Pericardium fibroblast (primary cell): ENCODE measurements around the gene CRAT. TPM values are rescaled to one million over a fixed set of nuclear protein-coding genes. Genes with fewer than 3 reads are reported as not detected.

Experiments used
- total RNA-seq: library from RNA; depleted of rRNA; stranded (reverse); fragments of >200 nt; gene quantifications from 2 replicates; pipeline ENCODE4 v1.2.3, GENCODE V29; 2015

The CRAT gene
- total RNA-seq = 51.1 and 55.6 TPM in 2 replicates

GRCh38 chr9:129110740-129111527 is at the start of gene CRAT, which contains the start of gene PTPA:
CRAT (minus strand) TSS chr9:129110793; CDS start chr9:129110509, 284 bp downstream.
PTPA (plus strand) TSS chr9:129111415; CDS start chr9:129111601, 186 bp downstream.

GRCh38 chr9:129080601-129081387 is 29.8 kb downstream of the CRAT start, which contains the start of gene DOLPP1:
DOLPP1 (plus strand) TSS chr9:129081111; CDS start chr9:129081132, 21 bp downstream.

Other genes starting within 250 kb of the CRAT start
- gene KYAT1, start 228.8 kb downstream of the CRAT start, total RNA-seq = 2.7 and 5.8 TPM in 2 replicates
- 21.3 and 31.4 TPM in 2 replicates for gene LRRC8A, start 228.7 kb downstream of the CRAT start, total RNA-seq
- gene PHYHD1, start 189.8 kb downstream of the CRAT start, total RNA-seq = 15.9 and 18.6 TPM in 2 replicates
- gene DOLK, start 163.2 kb downstream of the CRAT start, total RNA-seq = 26.5 and 27.8 TPM in 2 replicates
- gene NUP188, start 163.1 kb downstream of the CRAT start, total RNA-seq = 14.2 and 16.9 TPM in 2 replicates
- gene SH3GLB2, start 82.5 kb downstream of the CRAT start, total RNA-seq = 33.7 and 44.5 TPM in 2 replicates
- gene MIGA2, start 74.2 kb downstream of the CRAT start, total RNA-seq = 17.8 and 22.5 TPM in 2 replicates
- gene DOLPP1, start 29.7 kb downstream of the CRAT start, total RNA-seq = 9.3 and 11.4 TPM in 2 replicates
- gene PTPA, start 622 bp upstream of the CRAT start, total RNA-seq = 69.8 and 87.5 TPM in 2 replicates
- 80.3 and 94.3 TPM in 2 replicates for gene IER5L, start 67.5 kb upstream of the CRAT start, total RNA-seq